Natural killer cell (primary cell): ENCODE results near the gene EVL. TPM values are rescaled to one million over a fixed set of nuclear protein-coding genes. Genes with fewer than 3 reads are reported as not detected.

Experiments used
- ATAC-seq, 3 donors: fragments of 150-1000 bp in 2 of 3; fragments of 200-7000 bp in 1 of 3; cut with Tn5 transposase; 1 replicate in 1 of 3; 2 replicates in 2 of 3; pipeline ENCODE4 v1.10.0; 2021; ENCODE audit warnings: mild to moderate bottlenecking in 2 of 3, moderate library complexity in 2 of 3
- DNase-seq, 2 donors: peaks; one replicate each; pipeline versions ENCODE4 v3.0.0 to v3.0.0-alpha.2; 2013 to 2021; ENCODE audit warnings: mixed read lengths in 1 of 2
- H3K27ac ChIP-seq: one replicate; pipeline ENCODE4 v1.5.1; 2013; ENCODE audit warnings: mild to moderate bottlenecking, low read length
- H3K27me3 ChIP-seq: one replicate; pipeline ENCODE4 v1.6.1; 2013; ENCODE audit warnings: low read length; ENCODE audit not compliant: control insufficient read depth, insufficient read depth
- H3K36me3 ChIP-seq: one replicate; pipeline ENCODE4 v1.6.1; 2013; ENCODE audit warnings: low read length; ENCODE audit not compliant: control insufficient read depth, insufficient read depth
- H3K4me1 ChIP-seq: one replicate; pipeline ENCODE4 v1.6.1; 2013; ENCODE audit warnings: low read length; ENCODE audit not compliant: control insufficient read depth, insufficient read depth
- H3K4me3 ChIP-seq: one replicate; pipeline ENCODE4 v1.5.1; 2013; ENCODE audit warnings: low read length
- H3K9me3 ChIP-seq: one replicate; pipeline ENCODE4 v1.6.1; 2013; ENCODE audit warnings: low read length; ENCODE audit not compliant: control insufficient read depth, insufficient read depth
- H3K27ac Mint-ChIP-seq, 2 donors: one replicate each; pipeline ENCODE4 v1.8.0; 2022; ENCODE audit warnings: mild to moderate bottlenecking in 2 of 2, mixed read lengths in 2 of 2, moderate library complexity in 1 of 2
- H3K27me3 Mint-ChIP-seq, 2 donors: one replicate each; pipeline ENCODE4 v1.8.0; 2022; ENCODE audit warnings: low read depth in 2 of 2, mixed read lengths in 2 of 2
- H3K36me3 Mint-ChIP-seq: one replicate; pipeline ENCODE4 v1.8.0; 2022; ENCODE audit warnings: mixed read lengths
- H3K4me1 Mint-ChIP-seq, 2 donors: one replicate each; pipeline ENCODE4 v1.8.0; 2022; ENCODE audit warnings: mixed read lengths in 2 of 2
- H3K4me3 Mint-ChIP-seq: one replicate; pipeline ENCODE4 v1.8.0; 2022; ENCODE audit warnings: mild to moderate bottlenecking, moderate library complexity, mixed read lengths
- H3K9me3 Mint-ChIP-seq, 2 donors: one replicate each; pipeline ENCODE4 v1.8.0; 2022; ENCODE audit warnings: mixed read lengths in 2 of 2
- CTCF ChIP-seq: fragments of 200-600 bp; IDR thresholded peaks from one replicate; pipeline ENCODE4 v1.8.0; 2022; ENCODE audit warnings: antibody characterized with exemption
- WGBS: methylation state at CpG from one replicate; pipeline ENCODE4 v1.1.7; 2013; ENCODE audit warnings: missing lambda C conversion rate; ENCODE audit not compliant: insufficient coverage; 5-methylcytosine and 5-hydroxymethylcytosine counted together
- intact Hi-C: fragments of 100-400 bp; cut with micrococcal nuclease; formaldehyde crosslinking; loops from one replicate; pipeline ENCODE4 v1.14.2; 2022
- total RNA-seq, 4 donors: library from RNA; stranded (reverse); fragments of 120-200 nt in 1 of 4; gene quantifications; one replicate each; pipeline versions ENCODE4 v1.2.3 to v1.2.4, GENCODE V29; 2013 to 2022

EVL gene
- total RNA-seq, 3 donors from 2014 or later (not counting 1 experiment from before 2014, with no cell fraction given), result 882 to 1,108 (median 986) TPM

- no peaks in the 10 kb centered on the region for H3K27me3 Mint-ChIP-seq
These were observed 78.7 kb downstream of the EVL start for GRCh38 chr14:100143934-100144333.

GRCh38 chr14:100144645-100144995, 79.4 kb downstream of the EVL start:
- no peak overlapping the region for H3K27ac ChIP-seq
- Mint-ChIP-seq H3K4me1 (peaks cover 5 to 35% of the 10 kb centered on the region in 2 donors), H3K27ac (no peak overlapping the region), H3K36me3 (no peaks in the 10 kb centered on the region), H3K4me3 (no peak overlapping the region), H3K9me3 (no peaks in the 10 kb centered on the region), H3K27me3 (no peaks in the 10 kb centered on the region)
- no peaks in the 10 kb centered on the region for H3K9me3 ChIP-seq
- H3K36me3 ChIP-seq, result peaks cover 59% of the 10 kb centered on the region
- WGBS, result 81% methylated on average over 4 of the region's 4 CpGs
- intact Hi-C loops, result no loop called here
- H3K4me3 ChIP-seq, result no peak overlapping the region
- no peaks in the 10 kb centered on the region for H3K27me3 ChIP-seq
- no peak for TF ChIP-seq CTCF
- peaks cover 30% of the 10 kb centered on the region for H3K4me1 ChIP-seq
- DNase-seq (no peak), ATAC-seq (no peak)

More at GRCh38 chr14:100143934-100144333, 78.7 kb downstream of the EVL start:
- ATAC-seq (no peak), DNase-seq (no peak)
- H3K9me3 ChIP-seq, result no peaks in the 10 kb centered on the region
- no peak overlapping the region for H3K4me3 Mint-ChIP-seq
- no peak for TF ChIP-seq CTCF
- peaks cover 29% of the 10 kb centered on the region for H3K4me1 ChIP-seq
- no peak overlapping the region for H3K27ac ChIP-seq
- intact Hi-C loops, result no loop called here
- H3K9me3 Mint-ChIP-seq, result no peaks in the 10 kb centered on the region
- peaks cover 66% of the 10 kb centered on the region for H3K36me3 ChIP-seq
- H3K27ac Mint-ChIP-seq, result peak overlapping the region; percentile 24 to 34
- no peaks in the 10 kb centered on the region for H3K27me3 ChIP-seq
- no peaks in the 10 kb centered on the region for H3K36me3 Mint-ChIP-seq
- no peak overlapping the region for H3K4me3 ChIP-seq
- peaks cover 2 to 32% of the 10 kb centered on the region in 2 donors for H3K4me1 Mint-ChIP-seq
- WGBS, result 92% methylated on average over 23 of the region's 23 CpGs

- no peak overlapping the region for H3K4me3 ChIP-seq
- H3K27ac ChIP-seq, result no peak overlapping the region
- Mint-ChIP-seq H3K27me3 (no peaks in the 10 kb centered on the region), H3K27ac (peak overlapping the region in 1 of 2 donors; percentile 72), H3K9me3 (no peaks in the 10 kb centered on the region), H3K36me3 (no peaks in the 10 kb centered on the region), H3K4me3 (no peak overlapping the region), H3K4me1 (peaks cover 5 to 35% of the 10 kb centered on the region in 2 donors)
- intact Hi-C loops, result no loop called here
- H3K27me3 ChIP-seq, result no peaks in the 10 kb centered on the region
- no peak for ATAC-seq
- WGBS, result 88% methylated on average over 18 of the region's 18 CpGs
- H3K4me1 ChIP-seq, result peaks cover 30% of the 10 kb centered on the region
- DNase-seq, result peak in 1 of 2 donors; percentile 23
- no peak for TF ChIP-seq CTCF
- H3K9me3 ChIP-seq, result no peaks in the 10 kb centered on the region
- H3K36me3 ChIP-seq, result peaks cover 54% of the 10 kb centered on the region
These were observed 79.9 kb downstream of the EVL start for GRCh38 chr14:100144996-100145646.
